Tracheal epithelial cell (primary cell): ENCODE results near the gene CTSH. TPM values are rescaled to one million over a fixed set of nuclear protein-coding genes. Genes with fewer than 3 reads are reported as not detected.

ENCODE experiments used
- total RNA-seq: library from RNA; depleted of rRNA; stranded (reverse); fragments of >200 nt; gene quantifications from 2 replicates; pipeline ENCODE4 v1.2.1, GENCODE V29; 2014

CTSH gene, protein sequence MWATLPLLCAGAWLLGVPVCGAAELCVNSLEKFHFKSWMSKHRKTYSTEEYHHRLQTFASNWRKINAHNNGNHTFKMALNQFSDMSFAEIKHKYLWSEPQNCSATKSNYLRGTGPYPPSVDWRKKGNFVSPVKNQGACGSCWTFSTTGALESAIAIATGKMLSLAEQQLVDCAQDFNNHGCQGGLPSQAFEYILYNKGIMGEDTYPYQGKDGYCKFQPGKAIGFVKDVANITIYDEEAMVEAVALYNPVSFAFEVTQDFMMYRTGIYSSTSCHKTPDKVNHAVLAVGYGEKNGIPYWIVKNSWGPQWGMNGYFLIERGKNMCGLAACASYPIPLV
- 87.0 and 192 TPM in 2 replicates for total RNA-seq

DNA sequence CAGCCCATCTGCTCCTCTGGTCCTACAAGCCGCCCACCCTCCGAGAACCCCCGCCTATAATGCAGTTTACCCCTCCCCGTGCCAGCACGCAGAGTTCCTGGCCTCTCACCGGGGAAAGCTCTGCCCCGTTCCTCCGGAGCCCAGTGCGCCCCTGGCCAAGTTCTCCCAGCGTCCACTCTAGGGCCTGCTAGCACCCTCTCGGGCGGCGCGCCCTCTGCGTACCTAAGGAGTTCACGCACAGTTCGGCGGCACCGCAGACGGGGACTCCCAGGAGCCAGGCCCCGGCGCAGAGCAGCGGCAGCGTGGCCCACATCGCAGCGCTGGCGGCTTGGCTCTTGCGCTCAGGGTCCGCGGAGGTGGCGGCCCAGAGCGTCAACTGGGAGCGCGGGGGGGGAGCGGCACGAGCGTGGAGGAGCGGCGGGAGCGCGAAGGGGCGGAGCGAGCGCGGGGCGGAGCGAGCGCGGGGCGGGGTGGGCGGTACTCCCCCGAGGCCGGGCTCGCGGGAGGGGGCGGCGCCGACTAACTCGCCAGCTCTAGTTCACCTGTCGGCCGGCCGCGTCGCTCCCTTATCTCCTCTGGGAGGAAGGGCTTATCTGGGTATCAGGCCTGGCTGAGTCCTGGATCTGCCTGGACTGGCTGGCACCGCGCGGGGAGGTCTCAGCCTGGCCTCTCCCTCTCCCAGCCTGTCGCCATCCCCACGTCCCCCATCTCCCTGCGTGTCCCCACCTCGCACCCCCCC is at the start of gene CTSH:
Gene CTSH (minus strand): TSS at position 378 of the 739 bp plus-strand sequence. CDS start 65 bp downstream, at position 313.

DNA sequence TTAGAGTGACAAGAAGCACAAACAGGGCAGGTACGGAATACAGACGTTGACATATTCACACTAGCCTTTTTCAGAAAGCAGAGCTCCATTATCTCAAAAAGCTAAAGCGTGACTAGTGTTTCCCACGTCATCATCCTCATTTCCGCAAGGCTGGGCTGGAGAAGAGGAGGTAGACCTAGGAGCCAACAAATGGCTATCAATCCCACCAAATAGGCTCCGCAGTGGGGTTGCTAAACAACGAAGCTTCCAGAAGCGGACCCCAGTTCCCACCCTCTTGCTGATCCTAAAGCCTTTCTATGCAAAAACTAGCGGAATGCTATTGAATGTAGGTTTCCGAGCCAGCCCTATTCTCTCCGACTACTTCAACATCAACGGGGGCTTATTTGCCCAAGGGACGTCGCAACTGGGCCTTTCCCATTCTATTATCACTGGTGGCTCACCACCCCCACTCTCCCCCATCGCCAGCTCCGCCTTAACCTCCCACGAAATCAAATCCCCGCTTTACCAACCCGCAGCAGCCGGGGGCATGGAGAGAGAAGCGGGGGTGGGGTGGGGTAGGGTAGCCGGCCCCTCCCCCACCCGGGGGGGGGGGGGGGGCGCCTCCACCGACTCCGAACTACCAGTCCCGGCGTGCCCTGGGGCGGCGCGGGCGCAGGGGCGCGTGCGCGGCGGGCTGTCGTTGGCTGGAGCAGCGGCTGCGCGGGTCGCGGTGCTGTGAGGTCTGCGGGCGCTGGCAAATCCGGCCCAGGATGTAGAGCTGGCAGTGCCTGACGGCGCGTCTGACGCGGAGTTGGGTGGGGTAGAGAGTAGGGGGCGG is 72.5 kb downstream of the CTSH start, which contains the start of gene MORF4L1:
Gene MORF4L1 (plus strand): TSS at position 736 of the 817 bp plus-strand sequence. CDS start 128 bp downstream, outside the sequence.

Other genes starting within 250 kb of the CTSH start
- 0.85 and 2.4 TPM in 2 replicates for gene ADAMTS7, start 133.6 kb downstream of the CTSH start, total RNA-seq
- gene MORF4L1, start 72.2 kb downstream of the CTSH start, total RNA-seq = 186 and 248 TPM in 2 replicates
- gene RASGRF1, start 145.7 kb upstream of the CTSH start, total RNA-seq = not detected in 2 replicates